ENCODE measurements around the gene TTLL7.

Gene TTLL7

DNA sequence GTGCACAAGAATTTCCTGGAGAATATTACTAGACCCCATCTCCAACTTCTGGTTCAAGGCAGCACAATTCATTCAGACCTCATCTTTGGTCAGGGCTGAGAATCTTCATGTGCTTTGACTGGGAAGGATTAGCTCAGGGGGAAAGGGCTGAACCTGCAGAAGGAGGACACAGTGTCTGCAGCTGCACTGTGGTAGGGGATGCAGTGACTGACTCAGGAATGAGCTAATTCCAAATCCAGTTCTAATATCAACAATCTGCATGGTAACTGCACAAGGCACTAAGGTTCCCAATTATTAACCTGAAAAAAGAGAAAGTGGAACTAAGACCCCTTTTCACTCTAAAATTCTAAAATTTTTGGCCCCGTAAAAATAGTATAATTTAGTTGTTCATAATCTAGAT, 31.6 kb downstream of the TTLL7 start:
- no peak overlapping the region for H3K4me2 ChIP-seq (ENCODE audit: low read depth, low read length, poor library complexity, severe bottlenecking)
- H3K9me3 ChIP-seq (ENCODE audit: insufficient read depth, low read length), result no peaks in the 10 kb centered on the region
- no peaks in the 10 kb centered on the region for H3K9me2 ChIP-seq (replicated peaks; ENCODE audit: insufficient read depth, low read length)
- H3K36me3 ChIP-seq (ENCODE audit: low read length), result no peaks in the 10 kb centered on the region
- no peaks in the 10 kb centered on the region for H4K20me1 ChIP-seq (ENCODE audit: low read depth, low read length)
- no peaks in the 10 kb centered on the region for H3K27me3 ChIP-seq (ENCODE audit: low read length)
- TF ChIP-seq, protein P1, sequence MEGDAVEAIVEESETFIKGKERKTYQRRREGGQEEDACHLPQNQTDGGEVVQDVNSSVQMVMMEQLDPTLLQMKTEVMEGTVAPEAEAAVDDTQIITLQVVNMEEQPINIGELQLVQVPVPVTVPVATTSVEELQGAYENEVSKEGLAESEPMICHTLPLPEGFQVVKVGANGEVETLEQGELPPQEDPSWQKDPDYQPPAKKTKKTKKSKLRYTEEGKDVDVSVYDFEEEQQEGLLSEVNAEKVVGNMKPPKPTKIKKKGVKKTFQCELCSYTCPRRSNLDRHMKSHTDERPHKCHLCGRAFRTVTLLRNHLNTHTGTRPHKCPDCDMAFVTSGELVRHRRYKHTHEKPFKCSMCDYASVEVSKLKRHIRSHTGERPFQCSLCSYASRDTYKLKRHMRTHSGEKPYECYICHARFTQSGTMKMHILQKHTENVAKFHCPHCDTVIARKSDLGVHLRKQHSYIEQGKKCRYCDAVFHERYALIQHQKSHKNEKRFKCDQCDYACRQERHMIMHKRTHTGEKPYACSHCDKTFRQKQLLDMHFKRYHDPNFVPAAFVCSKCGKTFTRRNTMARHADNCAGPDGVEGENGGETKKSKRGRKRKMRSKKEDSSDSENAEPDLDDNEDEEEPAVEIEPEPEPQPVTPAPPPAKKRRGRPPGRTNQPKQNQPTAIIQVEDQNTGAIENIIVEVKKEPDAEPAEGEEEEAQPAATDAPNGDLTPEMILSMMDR (IDR thresholded peaks at IDR 0.05; ENCODE audit: insufficient read depth, low read length, poor library complexity, severe bottlenecking), result no peak
- TF ChIP-seq EZH2phosphoT487 (conservative IDR thresholded peaks at IDR 0.05; ENCODE audit: low read length), result no peak
- H3K9ac ChIP-seq (ENCODE audit: low read length), result no peak overlapping the region
- H3K4me3 ChIP-seq (ENCODE audit: insufficient read depth, low read length, poor library complexity, severe bottlenecking), result no peak overlapping the region
- no peaks in the 10 kb centered on the region for H3K79me2 ChIP-seq (ENCODE audit: insufficient read depth, low read length)
- H3K27ac ChIP-seq (ENCODE audit: low read depth, low read length), result no peak overlapping the region
- no peaks in the 10 kb centered on the region for H3F3A ChIP-seq (ENCODE audit: insufficient read depth)
- H2AFZ ChIP-seq (ENCODE audit: low read depth, low read length, severe bottlenecking), result no peak overlapping the region

DNA sequence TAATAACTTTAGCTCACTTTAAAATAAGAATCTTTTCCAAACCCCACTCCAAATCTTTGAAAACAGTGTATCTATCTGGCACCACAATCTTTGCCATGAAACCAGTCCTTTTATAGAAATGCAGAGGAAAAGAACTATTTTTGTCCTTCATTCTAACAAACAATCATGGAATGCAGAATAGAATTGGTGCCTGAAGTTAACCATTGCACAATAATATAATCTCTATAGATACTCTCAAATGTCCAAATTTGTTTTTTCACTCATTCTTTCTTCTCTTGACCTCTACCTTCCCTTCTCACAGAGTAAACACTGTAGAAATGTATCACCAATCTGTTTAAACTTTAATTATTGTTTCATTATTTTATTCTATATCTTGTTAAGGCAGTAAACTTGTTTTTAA, 34.8 kb downstream of the TTLL7 start:
- Histone ChIP-seq H2AFZ (ENCODE audit: low read depth, low read length, severe bottlenecking) (no peak overlapping the region), H3K36me3 (ENCODE audit: low read length) (no peaks in the 10 kb centered on the region), H4K20me1 (ENCODE audit: low read depth, low read length) (no peaks in the 10 kb centered on the region), H3F3A (ENCODE audit: insufficient read depth) (no peaks in the 10 kb centered on the region), H3K4me2 (ENCODE audit: low read depth, low read length, poor library complexity, severe bottlenecking) (no peak overlapping the region), H3K9ac (ENCODE audit: low read length) (no peak overlapping the region), H3K4me3 (ENCODE audit: insufficient read depth, low read length, poor library complexity, severe bottlenecking) (no peak overlapping the region), H3K27ac (ENCODE audit: low read depth, low read length) (no peak overlapping the region), H3K9me3 (ENCODE audit: insufficient read depth, low read length) (no peaks in the 10 kb centered on the region), H3K27me3 (ENCODE audit: low read length) (no peaks in the 10 kb centered on the region), H3K9me2 (replicated peaks; ENCODE audit: insufficient read depth, low read length) (no peaks in the 10 kb centered on the region), H3K79me2 (ENCODE audit: insufficient read depth, low read length) (no peaks in the 10 kb centered on the region)
- no peak for TF ChIP-seq EZH2phosphoT487 (conservative IDR thresholded peaks at IDR 0.05; ENCODE audit: low read length)
- TF ChIP-seq, protein P1 (IDR thresholded peaks at IDR 0.05; ENCODE audit: insufficient read depth, low read length, poor library complexity, severe bottlenecking), result no peak

DNA sequence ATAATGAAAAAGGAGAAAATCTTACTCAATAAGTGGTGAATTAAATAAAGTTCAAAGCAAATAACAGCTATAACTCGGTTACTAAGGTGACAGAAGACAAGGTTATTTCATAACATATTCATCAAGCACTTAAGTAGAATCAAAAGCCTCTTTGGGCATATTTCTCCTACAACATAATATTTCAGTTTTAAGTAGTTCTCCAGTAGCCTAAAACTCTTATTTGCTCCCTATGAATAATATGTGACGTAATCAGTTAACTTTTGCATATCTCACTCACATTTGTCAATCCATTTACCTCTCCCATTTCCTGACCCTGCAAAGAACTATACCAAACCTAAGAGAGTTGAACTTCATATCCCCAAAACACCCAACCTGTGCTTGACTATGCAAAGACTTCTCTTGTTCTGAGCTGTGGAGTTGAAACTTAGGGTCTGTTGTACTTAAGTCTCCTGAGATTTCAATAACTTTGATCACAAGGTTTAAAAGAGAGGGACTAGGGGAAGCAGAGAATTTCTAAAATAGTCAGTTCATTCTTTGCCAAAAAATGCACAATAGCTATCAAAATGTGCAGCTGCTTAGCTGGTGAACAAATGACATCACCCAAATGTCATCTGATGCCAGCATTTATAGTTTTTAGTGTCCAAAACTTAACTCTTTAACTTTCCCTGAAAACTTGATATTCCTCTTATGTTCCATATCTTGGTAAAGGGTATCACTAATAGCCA, 37.2 kb downstream of the TTLL7 start:
- Histone ChIP-seq H3K4me3 (ENCODE audit: insufficient read depth, low read length, poor library complexity, severe bottlenecking) (no peak overlapping the region), H3K79me2 (ENCODE audit: insufficient read depth, low read length) (no peaks in the 10 kb centered on the region), H3K9ac (ENCODE audit: low read length) (no peak overlapping the region), H3F3A (ENCODE audit: insufficient read depth) (no peaks in the 10 kb centered on the region), H3K27me3 (ENCODE audit: low read length) (no peaks in the 10 kb centered on the region), H3K36me3 (ENCODE audit: low read length) (no peaks in the 10 kb centered on the region), H2AFZ (ENCODE audit: low read depth, low read length, severe bottlenecking) (no peak overlapping the region), H3K9me3 (ENCODE audit: insufficient read depth, low read length) (no peaks in the 10 kb centered on the region), H3K4me2 (ENCODE audit: low read depth, low read length, poor library complexity, severe bottlenecking) (no peak overlapping the region), H3K9me2 (replicated peaks; ENCODE audit: insufficient read depth, low read length) (no peaks in the 10 kb centered on the region), H3K27ac (ENCODE audit: low read depth, low read length) (no peak overlapping the region), H4K20me1 (ENCODE audit: low read depth, low read length) (no peaks in the 10 kb centered on the region)
- TF ChIP-seq, protein P1 (IDR thresholded peaks at IDR 0.05; ENCODE audit: insufficient read depth, low read length, poor library complexity, severe bottlenecking), result no peak
- no peak for TF ChIP-seq EZH2phosphoT487 (conservative IDR thresholded peaks at IDR 0.05; ENCODE audit: low read length)
